Endometrial microvascular endothelial cells (primary cell): ENCODE data around the gene ARL1. TPM values are rescaled to one million over a fixed set of nuclear protein-coding genes. Genes with fewer than 3 reads are reported as not detected.

Experiments used
- in situ Hi-C: cut with HindIII; loops from 2 replicates; pipeline ENCODE4 v1.10.0; 2017; ENCODE audit warnings: low sequenced_read_pairs, low pct_unique_long_range_greater_than_20kb; ENCODE audit errors: inconsistent ontology term
- total RNA-seq: library from RNA; depleted of rRNA; stranded (reverse); fragments of >200 nt; gene quantifications from one replicate; pipeline ENCODE4 v1.2.3, GENCODE V29; 2015; ENCODE audit errors: inconsistent ontology term

ARL1 gene
- total RNA-seq, 1 donor from 2014 or later, result 45.7 TPM

DNA sequence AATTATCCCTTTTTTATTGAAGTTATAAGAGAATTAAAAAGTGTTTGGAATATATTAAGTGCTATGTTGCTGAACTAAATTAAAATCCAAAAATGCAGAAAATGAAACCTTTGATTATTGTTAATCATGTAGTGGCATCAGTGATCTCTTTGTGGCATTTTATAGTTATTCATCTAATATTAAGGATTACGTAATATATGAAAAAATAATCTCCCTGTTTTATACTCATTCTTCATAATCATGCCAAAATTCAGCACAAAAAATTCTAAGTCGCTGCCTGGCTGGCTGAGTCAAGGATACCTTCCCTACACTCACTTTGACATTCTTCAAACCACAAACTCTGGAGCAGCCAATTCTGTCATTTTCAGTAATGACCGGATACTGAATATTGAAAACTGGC is 63.7 kb downstream of the ARL1 start:
- in situ Hi-C loops, result no loop called here

Other genes with a start within 250 kb of the ARL1 start
- gene SLC5A8, start 197.5 kb downstream of the ARL1 start, total RNA-seq, result not detected
- 26.2 TPM for gene UTP20, start 127.7 kb downstream of the ARL1 start, total RNA-seq
- not detected for gene SPIC, start 67.6 kb upstream of the ARL1 start, total RNA-seq
- not detected for gene MYBPC1, start 187.2 kb upstream of the ARL1 start, total RNA-seq